ENCODE results near the gene RPAP2.
A peak's percentile ranks its signal among the peaks of the same experiment; 100 is the strongest.

The RPAP2 gene

DNA sequence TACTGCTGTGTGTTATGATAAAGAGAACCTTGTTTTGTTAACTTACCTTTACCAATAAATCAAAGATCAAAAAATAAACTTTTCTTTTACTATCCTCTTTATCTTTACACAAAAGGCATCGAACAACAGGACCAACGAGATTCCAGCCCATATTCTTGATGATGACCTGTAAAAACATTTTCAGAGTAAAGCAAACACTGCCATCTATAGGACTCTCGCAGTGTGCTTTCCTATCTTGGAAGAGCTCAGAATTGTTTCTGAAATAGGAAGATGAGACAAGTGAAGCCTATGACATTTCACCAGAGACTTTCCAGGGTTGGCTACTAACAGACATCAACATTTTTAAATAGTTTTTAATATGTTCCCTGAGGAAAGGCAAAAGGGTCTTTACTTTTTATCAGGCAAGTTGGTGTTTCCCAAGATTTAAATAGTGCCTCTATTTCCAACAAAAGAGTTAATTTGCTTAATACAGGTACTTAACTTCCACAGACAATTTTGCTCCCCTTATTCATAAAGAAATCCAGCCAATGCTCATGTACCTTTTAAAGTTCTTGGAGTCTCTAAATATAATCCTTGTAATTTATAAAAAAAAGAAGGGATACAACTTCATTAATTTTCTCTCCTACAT is 7.4 kb upstream of the RPAP2 start:
- H3K27me3 ChIP-seq (ENCODE audit: insufficient read depth, low read depth), result no peaks in the 10 kb centered on the region
- no peaks in the 10 kb centered on the region for H3K79me2 ChIP-seq (ENCODE audit: insufficient read depth, low read depth)
- no peak overlapping the region for H3K4me3 ChIP-seq (IDR thresholded peaks at IDR 0.05; ENCODE audit: insufficient read depth, low read depth, low read length)
- no peak overlapping the region for H3K9ac ChIP-seq
- H3K36me3 ChIP-seq (ENCODE audit: insufficient read depth), result no peaks in the 10 kb centered on the region
- no peak overlapping the region for H2AFZ ChIP-seq (ENCODE audit: low read depth)
- no peak overlapping the region for H3K4me2 ChIP-seq
- TF ChIP-seq, protein P1, sequence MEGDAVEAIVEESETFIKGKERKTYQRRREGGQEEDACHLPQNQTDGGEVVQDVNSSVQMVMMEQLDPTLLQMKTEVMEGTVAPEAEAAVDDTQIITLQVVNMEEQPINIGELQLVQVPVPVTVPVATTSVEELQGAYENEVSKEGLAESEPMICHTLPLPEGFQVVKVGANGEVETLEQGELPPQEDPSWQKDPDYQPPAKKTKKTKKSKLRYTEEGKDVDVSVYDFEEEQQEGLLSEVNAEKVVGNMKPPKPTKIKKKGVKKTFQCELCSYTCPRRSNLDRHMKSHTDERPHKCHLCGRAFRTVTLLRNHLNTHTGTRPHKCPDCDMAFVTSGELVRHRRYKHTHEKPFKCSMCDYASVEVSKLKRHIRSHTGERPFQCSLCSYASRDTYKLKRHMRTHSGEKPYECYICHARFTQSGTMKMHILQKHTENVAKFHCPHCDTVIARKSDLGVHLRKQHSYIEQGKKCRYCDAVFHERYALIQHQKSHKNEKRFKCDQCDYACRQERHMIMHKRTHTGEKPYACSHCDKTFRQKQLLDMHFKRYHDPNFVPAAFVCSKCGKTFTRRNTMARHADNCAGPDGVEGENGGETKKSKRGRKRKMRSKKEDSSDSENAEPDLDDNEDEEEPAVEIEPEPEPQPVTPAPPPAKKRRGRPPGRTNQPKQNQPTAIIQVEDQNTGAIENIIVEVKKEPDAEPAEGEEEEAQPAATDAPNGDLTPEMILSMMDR (conservative IDR thresholded peaks at IDR 0.05; ENCODE audit: low read depth, low read length), result peak; percentile 52; the same call in 1 of the 2 replicates
- H3K27ac ChIP-seq, result no peak overlapping the region
- no peaks in the 10 kb centered on the region for H3K4me1 ChIP-seq (ENCODE audit: low read depth, poor library complexity, severe bottlenecking)
- H4K20me1 ChIP-seq (ENCODE audit: insufficient read depth), result no peaks in the 10 kb centered on the region

DNA sequence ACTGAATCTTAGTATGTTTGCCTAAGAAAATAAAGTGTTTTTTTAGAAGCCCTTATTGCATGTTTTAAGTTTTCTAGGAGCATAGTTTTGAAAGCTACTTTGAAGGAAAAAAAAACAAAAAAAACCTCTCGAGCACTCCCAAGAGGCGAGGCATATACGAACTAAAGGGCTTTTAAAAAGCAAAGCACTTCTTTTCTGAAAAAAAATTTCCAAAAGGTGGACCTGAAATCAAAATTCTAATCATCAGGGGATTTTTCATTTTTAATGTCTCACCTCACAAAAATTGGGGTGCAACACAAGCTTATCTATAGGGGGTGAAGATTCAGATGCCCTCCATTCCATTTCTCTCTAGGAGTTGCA is 666 bp upstream of the RPAP2 start:
- no peak overlapping the region for H3K4me3 ChIP-seq (IDR thresholded peaks at IDR 0.05; ENCODE audit: insufficient read depth, low read depth, low read length)
- H2AFZ ChIP-seq (ENCODE audit: low read depth), result peak overlapping the region; percentile 45
- peak overlapping the region; percentile 79 for H3K9ac ChIP-seq
- peak overlapping the region; percentile 80 for H3K27ac ChIP-seq
- TF ChIP-seq, protein P1 (conservative IDR thresholded peaks at IDR 0.05; ENCODE audit: low read depth, low read length), result 0 out of 2 replicates have a peak, but pooled peaks have one; percentile 10
- no peaks in the 10 kb centered on the region for H4K20me1 ChIP-seq (ENCODE audit: insufficient read depth)
- no peaks in the 10 kb centered on the region for H3K27me3 ChIP-seq (ENCODE audit: insufficient read depth, low read depth)
- H3K36me3 ChIP-seq (ENCODE audit: insufficient read depth), result no peaks in the 10 kb centered on the region
- H3K4me2 ChIP-seq, result peak overlapping the region; percentile 88
- peaks cover 21% of the 10 kb centered on the region for H3K4me1 ChIP-seq (ENCODE audit: low read depth, poor library complexity, severe bottlenecking)
- H3K79me2 ChIP-seq (ENCODE audit: insufficient read depth, low read depth), result 0 out of 2 replicates have a peak, but pooled peaks cover 15% of the 10 kb centered on the region

DNA sequence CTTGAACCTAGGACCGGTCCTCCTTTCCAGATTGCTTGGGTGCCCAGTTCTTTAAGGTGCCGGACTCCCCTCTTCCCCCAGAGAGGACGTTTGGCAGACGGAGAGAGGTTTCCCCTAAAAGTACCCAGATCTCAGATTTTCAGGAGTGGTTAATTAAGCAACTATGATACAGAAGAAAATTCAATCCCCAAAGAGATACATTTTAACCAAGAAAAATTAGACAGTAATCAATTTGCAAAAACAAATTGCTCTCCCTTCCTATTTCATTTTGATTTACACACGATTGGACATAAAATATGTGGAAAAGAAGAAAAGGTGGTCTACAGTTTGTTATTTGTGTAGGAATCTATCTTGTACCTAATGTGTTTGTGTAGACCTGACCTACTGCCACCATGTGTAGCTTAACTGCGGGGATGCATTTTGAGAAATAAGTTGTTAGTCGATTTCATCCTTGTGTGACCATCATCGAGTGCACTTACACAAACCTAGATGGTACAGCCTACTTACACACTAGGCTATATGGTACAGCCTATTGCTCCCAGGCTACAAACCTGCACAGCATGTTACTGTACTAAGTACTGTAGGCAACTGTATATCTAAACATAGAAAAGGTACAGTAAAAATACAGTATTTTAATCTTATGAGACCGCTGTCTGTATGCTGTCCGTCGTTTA is 755 bp downstream of the RPAP2 start:
- no peaks in the 10 kb centered on the region for H3K36me3 ChIP-seq (ENCODE audit: insufficient read depth)
- no peaks in the 10 kb centered on the region for H4K20me1 ChIP-seq (ENCODE audit: insufficient read depth)
- no peaks in the 10 kb centered on the region for H3K27me3 ChIP-seq (ENCODE audit: insufficient read depth, low read depth)
- peak overlapping the region; percentile 82 for H3K4me2 ChIP-seq
- H3K9ac ChIP-seq, result peak overlapping the region; percentile 79
- TF ChIP-seq, protein P1 (conservative IDR thresholded peaks at IDR 0.05; ENCODE audit: low read depth, low read length), result no peak
- peak overlapping the region; percentile 45; the same call in 1 of the 2 replicates for H2AFZ ChIP-seq (ENCODE audit: low read depth)
- peaks cover 21% of the 10 kb centered on the region for H3K4me1 ChIP-seq (ENCODE audit: low read depth, poor library complexity, severe bottlenecking)
- H3K27ac ChIP-seq, result peak overlapping the region; percentile 80; the same call in 1 of the 2 replicates
- H3K79me2 ChIP-seq (ENCODE audit: insufficient read depth, low read depth), result 0 out of 2 replicates have a peak, but pooled peaks cover 15% of the 10 kb centered on the region
- H3K4me3 ChIP-seq (IDR thresholded peaks at IDR 0.05; ENCODE audit: insufficient read depth, low read depth, low read length), result peak overlapping the region; percentile 1

DNA sequence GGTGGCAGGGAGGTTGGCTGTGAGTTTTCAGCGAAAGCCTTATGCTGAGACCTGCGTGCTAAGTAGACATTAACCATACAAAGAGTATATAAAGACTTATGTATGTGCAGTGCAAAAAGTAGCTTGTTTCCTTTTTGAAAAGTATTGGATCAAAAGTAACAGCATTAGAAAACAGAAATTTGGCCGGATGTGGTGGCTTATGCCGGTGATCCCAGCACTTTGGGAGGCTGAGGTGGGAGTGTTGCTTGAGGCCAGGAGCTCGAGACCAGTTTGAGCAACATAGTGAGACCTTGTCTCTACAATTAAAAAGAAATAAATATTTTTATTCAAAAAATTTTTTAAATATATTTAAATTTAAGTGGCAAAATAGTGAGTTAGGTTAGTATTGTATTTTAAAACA is 2.2 kb downstream of the RPAP2 start:
- Histone ChIP-seq H4K20me1 (ENCODE audit: insufficient read depth) (no peaks in the 10 kb centered on the region), H3K4me3 (IDR thresholded peaks at IDR 0.05; ENCODE audit: insufficient read depth, low read depth, low read length) (no peak overlapping the region), H3K9ac (no peak overlapping the region), H2AFZ (ENCODE audit: low read depth) (no peak overlapping the region), H3K27me3 (ENCODE audit: insufficient read depth, low read depth) (no peaks in the 10 kb centered on the region), H3K79me2 (ENCODE audit: insufficient read depth, low read depth) (0 out of 2 replicates have a peak, but pooled peaks cover 15% of the 10 kb centered on the region), H3K36me3 (ENCODE audit: insufficient read depth) (no peaks in the 10 kb centered on the region), H3K4me2 (no peak overlapping the region), H3K4me1 (ENCODE audit: low read depth, poor library complexity, severe bottlenecking) (peaks cover 21% of the 10 kb centered on the region), H3K27ac (no peak overlapping the region)
- TF ChIP-seq, protein P1 (conservative IDR thresholded peaks at IDR 0.05; ENCODE audit: low read depth, low read length), result no peak

All from KMS-11 (cell line).